Stimulated activated CD4-positive, alpha-beta T cell treated with anti-CD3 and anti-CD28 coated beads, Interleukin-1b, Interleukin-23, amount 100 ng/mL, for 48 hours (primary cell): ENCODE data around the gene RGR.
"Not testable (repeated sequence)": the region's sequence is repeated elsewhere in the genome, so short reads cannot be mapped to it uniquely, and the experiment has no call there.

Experiments used
- DNase-seq: peaks from one replicate; pipeline ENCODE4 v3.0.0-alpha.2; 2020

RGR gene

DNA sequence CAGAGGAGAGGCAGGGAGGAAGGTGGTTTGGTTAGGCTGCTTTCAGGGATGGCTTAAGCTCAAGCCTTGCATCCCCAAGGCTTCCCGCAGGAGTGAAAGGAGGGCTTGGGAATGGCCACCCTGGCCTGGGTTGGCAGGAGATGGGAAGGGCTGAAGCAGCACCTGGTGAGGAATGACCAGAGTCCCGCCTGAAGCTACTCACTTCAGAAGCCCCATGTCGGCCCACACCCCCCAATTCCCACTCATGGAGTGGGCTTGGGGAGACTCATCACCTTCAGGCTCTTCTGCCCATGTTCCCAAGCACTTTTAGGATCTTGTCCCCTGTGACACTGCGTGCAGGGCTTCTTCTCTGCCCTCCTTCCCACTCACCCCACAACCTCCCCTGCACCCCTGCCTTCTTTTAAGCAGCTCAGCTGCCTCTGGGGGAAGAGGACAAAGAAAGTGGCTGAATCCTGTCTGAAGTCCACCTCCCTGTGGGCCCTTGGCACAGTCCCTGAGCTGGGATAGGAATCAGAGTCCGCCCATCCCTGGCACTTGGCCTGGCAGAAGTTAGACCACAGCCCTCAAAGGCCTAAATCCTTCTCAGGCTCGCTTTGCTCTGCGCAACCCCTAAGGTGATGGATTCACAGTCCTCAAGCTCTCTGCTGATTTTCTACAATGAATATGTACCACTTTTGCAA lies 16.5 kb downstream of the RGR start:
- no peak for DNase-seq

DNA sequence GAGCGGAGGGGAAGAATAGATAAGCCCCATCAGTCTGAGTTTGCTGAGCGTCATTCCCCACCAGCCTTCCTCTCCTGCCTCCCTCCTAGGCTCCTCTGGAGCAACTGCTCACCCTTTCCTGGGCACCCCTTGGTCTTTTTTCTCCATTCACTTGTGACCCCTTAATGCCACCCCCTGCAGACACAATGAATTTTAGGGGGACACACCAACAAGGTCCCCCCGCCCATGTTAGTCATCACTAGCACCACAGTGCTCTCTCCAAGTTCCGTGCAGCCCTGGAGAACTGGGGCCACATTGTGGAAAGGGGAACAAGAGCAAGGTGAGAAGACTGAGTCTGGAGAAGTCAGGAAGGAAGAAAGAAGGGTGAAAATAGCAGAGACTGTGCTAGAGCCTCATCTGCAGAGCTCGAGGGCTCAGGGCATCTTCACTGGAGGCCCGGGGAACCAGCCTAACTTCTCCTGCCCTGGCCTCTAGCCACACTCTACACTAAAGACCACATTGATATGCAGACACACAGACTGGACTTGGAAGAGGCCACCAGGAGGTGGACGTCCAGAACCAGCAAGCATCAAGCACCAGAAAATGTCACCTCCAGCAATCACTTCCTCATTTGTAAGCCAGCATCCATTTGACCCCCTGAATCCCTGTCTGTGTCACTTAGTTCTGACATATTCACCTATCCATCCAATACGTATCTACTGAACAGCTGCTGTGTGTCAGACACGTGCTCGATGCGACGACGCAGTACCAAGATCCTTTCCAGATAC lies 17.5 kb downstream of the RGR start:
- DNase-seq, result no peak

DNA sequence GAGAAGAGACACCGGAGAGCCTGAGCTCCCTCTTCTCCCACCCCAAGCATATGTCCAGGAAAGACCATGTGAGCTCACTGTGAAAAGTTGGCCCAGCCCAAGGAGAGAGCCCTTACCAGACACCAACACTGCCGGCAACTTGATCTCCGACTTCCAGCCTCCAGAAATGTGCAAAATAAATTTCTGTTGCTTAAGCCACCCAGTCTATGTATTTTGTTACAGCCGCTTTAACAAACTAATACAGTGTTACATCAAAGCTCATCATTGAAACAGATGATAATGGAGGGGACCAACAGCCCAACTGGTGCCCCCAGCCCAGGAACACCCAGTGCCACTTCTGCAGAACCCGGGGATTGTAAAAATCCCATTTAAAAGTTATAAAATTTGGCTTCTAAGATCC lies 18.9 kb downstream of the RGR start:
- no peak for DNase-seq

DNA sequence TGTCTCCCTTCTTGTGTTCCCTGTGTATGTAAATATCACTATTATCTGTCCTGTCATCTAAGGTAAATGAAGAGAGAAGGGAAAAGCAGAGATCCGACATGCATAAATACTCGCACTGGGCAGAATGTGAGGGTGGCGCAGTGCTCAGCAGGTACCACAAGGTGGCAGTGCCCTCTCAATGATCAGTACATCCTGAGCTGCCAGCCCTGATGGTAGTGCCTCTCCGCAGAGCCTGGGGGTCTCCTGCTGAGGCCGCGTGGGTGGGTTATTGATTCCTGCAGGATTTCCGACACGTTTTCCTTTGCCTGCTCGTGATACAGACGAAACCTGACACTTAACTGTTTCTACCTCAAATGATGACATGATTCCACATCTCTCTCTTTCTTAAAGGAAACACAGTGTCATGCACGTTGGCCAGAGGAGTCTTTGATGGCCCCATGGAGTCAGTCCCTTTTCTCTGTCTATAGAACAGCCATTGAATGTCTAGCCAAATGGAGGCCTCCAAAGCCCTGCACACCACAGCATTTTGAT lies 19.8 kb downstream of the RGR start:
- peak; percentile 72 for DNase-seq

DNA sequence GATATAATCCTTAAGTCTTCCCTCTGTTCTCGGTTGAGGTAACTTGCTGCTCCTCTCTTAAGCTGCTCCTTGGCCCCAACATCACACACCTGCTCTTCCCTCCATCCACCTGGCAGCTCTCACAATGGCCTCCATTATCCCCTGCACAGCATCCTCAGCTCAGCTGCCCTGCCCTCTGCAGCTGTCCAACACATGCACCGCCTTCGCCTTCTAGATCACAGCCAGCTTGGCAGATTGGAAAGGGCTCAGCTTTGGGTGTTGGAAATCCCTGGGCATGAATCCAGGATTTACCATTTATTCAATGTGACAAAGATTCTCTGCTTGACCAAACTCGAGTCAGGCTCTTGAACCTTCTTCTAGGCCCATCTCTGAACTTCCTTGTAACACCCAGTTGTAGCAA lies 20.6 kb downstream of the RGR start:
- no peak for DNase-seq

DNA sequence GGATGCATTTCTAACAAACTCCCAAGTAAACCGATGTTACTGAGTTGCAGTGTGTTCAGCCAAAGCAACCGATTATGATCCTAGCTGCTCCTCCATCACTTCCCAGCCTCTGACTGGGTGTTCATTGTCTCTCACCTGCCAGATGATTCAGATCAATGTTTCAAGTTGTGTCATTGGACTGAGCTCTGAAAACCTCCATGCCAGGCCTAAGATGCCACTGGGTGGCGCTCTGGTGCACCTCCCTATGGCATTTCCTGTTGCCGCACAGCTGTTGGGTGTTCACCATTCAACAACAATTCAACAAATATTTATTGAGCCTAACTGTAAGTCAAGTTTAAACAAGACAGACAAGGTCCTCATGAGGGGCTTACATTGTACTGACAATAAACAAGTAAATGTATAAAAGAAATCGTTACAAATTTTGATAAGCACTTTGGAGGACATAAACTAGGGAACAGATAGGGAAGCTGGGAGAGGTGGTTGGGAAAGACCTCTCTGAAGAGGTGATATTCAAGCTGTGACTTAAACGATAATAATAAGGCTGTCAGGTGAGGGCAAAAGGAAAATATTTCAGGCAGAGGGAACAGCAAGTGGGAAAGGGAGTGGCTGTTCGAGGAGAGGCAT lies 22.8 kb downstream of the RGR start:
- peak; percentile 87 for DNase-seq

DNA sequence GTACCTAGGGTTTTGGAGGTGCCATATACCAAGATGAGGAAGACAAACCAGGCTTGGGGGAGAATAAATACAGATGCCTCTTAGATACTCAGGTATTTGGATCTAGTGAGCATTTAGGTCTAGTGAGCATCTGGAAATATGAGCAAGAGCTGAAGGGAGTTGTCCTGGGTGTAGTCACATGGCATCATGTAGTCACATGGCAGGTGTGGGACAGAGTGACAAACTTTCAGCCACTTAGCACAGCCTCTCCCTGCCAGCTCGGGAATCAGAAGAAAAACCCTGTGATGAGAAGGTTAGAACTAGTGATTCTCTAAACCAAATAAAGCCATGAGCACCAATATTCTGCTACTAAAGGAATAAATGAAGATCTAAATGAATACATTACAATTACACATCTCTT lies 24.3 kb downstream of the RGR start:
- no peak for DNase-seq

DNA sequence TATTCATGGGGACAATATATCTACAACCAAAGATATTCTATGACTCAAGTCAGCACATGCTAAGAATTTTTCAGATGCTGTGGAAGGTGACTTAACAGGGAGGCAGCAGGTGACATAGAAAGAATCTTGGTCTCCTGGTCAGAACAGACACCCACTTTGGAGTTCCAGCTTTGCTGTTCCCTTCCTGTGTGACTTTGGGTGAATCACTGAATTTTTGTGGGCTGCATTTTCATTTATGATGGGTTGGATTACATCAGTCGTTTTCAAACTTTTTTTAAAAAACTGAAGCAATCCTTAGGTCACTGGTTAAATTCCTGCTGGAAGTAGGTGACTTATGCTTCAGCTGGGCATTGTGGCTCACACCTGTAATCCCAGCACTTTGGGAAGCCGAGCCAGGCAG lies 24.9 kb downstream of the RGR start:
- DNase-seq, result no peak

DNA sequence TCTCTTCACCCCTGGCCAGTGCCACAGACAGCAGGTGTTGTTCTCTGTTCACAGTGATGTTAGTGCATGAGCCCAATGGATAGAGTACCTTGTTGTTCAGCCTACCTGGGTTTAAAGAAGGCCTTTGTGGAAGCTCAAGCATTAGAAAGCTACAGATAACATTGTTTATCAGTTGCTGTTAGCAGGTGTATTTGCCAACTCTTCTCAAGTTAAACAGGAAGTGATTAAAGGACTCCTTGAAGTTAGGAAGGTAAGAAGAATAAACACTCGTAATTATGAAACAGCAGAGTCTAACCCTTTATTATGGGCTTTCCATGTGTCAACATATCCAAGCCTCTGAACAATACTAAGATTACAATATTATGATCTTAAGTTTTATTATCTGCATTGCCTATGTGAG lies 25.9 kb downstream of the RGR start:
- no peak for DNase-seq

DNA sequence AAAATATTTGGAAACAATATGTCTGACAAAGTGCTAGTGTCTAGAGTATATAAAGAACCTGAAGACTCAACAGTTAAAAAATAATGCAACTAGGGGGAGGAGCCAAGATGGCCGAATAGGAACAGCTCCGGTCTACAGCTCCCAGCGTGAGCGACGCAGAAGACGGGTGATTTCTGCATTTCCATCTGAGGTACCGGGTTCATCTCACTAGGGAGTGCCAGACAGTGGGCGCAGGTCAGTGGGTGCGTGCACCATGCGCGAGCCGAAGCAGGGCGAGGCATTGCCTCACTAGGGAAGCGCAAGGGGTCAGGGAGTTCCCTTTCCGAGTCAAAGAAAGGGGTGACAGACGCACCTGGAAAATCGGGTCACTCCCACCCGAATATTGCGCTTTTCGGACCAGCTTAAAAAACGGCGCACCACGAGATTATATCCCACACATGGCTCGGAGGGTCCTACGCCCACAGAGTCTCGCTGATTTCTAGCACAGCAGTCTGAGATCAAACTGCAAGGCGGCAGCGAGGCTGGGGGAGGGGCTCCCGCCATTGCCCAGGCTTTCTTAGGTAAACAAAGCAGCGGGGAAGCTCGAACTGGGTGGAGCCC lies 35.1 kb downstream of the RGR start:
- DNase-seq, result not testable (repeated sequence)

DNA sequence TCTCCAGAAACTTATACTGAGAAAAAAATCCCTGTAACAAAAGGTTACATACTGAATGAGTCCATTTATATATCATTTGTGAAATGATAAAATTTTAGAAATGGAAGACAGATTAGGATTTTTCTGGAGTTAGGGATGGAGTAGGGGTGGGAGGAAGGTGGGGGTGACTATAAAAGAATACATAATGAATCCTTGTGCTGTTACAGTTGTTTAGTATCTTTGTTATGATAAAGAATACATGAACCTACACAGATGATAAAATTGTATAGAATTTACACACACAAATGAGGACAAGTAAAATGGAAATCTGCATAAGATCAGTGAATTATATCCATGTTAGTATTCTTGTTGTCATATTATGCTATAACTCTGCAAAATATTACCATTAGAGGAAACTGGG lies 41.8 kb downstream of the RGR start:
- DNase-seq, result no peak

DNA sequence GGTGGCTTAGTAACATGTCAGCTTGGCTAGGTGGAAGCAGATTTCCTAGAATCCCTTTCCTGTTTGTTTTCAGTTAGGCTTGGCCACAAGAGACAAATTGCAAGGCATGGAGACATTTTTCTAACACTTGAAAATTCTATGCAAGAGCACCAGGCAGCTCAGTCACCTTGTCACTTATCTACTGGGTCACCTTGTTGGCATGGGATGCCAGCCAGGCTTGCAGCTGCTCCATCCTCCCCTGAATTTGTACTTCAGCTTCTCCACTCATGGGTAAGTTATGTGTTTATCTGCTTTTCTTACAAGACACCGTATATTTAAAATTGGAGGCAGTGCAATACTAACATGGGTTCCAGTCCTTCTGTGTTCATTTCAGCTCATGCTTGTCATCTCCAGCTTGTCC lies 43.3 kb downstream of the RGR start:
- DNase-seq, result no peak

DNA sequence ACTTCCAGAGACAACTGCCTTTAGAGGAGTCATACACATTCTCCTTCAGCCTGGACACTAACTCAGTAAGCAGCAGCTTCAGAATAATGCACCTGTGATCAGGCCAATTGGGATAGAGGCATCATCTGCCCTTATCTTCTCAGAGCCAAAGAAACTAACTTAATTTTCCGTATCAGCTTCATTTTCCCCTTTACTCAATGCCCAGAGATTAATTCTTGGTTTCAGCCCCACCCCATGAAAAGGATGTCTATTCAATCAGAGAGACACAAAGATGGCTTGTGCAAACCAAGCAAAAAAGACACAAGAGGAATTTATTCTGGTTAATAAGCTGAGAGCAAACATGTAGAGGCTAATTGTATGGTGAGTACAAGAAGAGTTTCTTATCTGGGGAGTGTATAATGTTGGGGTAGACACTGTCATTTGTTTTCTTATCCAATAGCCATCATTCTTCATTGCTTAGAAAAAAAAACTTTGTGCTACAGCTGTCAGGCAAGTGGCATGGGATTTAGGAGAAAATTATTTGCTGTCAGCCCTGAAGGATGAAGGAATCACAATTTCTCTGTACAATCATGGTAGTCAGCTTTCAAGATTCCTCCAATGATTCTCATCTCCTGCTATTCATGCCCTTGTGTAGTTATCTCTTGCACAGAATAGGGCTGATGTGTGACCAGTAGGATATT lies 44.8 kb downstream of the RGR start:
- DNase-seq, result no peak

DNA sequence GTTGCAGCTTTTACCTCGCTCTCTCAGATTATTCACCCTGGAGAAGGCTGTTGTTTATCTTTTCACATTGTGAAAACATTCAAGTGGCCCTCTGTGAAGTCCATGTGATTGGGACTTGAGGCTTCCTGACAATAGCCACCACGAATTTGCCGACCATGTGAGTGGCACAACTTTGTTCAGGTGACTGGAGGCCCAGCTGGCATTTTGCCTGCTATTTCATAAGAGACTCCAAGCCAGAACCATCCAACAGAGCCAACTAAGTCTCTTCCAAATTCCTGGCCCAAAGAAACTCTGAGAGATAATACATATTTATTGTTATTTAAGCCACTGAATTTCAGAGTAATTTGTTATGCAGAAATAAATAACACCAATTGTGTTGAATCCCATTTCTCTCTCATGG lies 45.4 kb downstream of the RGR start:
- no peak for DNase-seq

DNA sequence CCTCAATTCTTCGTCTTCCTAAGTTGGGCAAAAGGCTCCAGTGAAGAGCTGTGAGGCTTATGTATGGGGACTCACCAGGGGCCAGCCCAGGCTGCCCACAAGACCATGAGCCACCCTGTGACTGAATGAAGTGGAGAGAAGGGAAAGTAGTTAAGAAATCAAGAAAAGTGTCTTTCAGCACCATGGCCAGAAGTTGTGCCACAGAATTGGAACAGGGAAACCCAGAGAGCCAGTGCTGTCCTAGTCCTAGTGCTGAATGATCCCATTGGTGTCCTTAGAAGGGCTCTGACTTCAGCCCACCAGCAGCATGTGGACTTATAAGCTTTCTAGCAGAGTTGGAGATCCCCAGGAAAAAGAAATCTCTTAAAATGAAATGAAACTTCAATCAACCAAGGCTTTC lies 46.5 kb downstream of the RGR start:
- DNase-seq, result no peak

DNA sequence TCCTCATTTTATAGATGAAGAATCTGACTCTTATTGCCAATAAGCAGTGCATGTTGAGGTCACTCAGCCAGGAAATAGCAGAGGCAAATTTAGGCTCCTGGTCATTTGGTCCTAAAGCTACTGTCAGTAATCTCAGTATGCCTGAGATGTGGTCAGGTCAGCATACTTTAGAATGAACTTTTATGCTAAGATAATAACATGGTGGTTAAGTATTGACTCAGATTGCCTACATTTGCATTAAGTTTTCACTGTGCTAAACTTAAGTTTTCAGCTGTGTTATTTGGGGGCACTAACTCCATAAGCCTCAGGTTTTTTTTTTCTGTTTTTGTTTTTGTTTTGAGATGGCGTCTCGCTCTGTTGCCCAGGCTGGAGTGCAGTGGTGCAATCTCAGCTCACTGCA lies 47.6 kb downstream of the RGR start:
- no peak for DNase-seq

DNA sequence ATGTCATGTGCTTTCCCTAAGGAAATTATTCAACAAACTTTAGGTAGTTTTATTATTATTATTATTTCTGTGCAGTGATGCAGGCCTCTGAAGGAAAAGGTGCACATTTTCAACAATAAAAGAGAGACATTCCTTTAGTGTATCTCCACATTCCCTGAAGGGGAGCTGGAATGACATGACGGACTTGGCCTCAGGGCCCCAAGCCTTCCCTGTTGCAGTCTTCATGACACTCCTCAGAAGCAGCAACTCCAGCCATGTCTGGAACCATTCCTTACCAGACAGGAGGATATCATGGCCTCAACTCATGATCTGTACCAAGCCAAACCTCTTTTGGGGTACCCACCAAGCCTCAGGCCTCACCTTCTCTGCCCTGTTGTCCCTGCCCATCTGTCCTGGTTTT lies 48.3 kb downstream of the RGR start:
- DNase-seq, result no peak

DNA sequence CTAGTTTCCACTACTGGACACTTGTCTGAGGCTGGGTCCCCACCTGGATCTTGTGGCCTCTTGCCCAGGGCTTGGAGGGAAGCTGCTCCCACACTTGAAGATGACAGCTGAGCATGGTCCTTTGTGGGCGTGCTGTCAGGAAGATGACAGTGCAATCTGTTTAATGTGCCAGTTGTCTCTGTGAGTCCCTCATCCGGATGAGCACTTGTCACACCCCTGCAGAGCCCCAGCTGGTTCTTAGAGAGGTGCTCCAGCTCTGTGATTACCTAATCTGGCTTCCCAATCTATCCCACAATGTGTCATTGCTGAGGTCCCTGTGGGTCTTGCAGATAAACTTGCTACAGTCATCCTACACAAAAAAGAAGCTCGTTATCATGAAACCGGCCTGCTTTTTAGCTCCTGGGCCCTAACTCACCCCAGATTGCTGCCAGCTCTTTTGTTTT lies 48.7 kb downstream of the RGR start:
- DNase-seq, result peak; percentile 62

DNA sequence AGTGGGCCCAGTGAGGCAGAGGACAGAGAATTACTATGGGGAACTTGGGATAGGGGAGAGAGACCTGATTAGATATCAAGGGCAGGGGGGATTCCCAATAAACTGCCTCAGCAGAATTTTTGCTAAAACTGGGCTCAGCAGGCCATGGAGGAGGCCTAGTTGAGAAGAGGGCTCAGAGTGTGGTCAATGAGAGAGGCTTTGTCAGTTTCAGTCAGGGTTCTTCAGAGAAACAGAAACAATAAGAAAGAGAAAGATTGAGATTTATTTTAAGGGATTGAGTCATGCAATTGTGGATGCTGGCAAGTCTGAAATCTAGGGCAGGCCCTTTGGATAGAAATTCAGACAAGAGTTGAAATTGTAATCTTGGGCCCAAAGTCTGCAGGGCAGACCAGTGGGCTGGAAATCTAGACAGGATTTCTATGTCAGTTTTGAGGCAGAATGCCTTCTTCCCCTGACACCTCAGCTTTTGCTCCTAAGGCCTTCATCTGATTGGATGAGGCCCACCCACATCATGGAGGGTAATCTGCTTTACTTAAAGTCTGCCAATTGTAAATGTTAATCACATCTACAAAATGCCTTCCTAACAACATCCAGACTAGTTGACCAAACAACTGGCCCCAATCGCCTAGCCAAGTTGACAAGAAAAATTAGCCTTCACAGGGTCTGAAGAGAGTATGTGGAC lies 50.1 kb downstream of the RGR start:
- DNase-seq, result no peak

DNA sequence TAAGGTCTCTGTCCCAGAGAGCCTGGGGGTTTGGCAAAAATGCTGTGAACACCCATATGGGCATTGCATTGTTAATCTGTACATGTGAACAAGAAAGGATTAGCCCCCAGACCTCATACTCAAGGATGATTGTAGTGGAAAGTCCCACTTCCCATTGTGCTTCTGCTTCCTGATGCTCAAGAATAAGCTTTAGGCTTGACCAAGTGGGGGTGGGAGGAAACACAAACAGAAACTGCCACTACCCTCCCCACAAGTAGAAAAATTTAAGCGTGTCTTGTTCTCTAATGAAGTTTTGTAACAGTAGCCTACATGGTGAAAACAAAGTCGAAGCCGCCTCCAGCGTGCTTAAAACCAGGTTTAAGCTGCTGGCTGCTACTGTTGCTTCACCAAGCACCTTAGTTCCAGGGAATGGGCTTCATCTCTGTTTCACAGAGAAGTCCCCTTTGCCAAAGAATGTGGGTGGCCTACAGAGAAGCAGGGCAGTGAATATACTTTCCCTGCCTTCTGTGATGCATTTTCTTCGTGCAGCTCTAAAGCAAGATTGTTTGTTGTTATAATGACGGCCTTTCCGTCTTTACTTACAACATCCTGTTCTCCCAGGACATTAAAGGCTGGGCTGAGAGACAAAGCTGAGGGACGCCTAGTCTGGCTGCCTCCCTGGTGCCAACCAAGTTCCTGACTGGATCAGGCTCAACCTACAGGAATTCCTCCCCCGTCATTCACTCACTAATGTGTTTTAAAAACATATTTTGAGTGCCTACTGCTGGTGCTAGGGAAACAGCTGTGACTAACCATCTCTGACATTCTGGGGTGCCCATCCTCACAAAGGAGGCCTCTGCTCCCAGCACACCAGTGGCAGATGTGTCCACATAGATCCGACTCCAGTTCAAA lies 51.5 kb downstream of the RGR start:
- no peak for DNase-seq

DNA sequence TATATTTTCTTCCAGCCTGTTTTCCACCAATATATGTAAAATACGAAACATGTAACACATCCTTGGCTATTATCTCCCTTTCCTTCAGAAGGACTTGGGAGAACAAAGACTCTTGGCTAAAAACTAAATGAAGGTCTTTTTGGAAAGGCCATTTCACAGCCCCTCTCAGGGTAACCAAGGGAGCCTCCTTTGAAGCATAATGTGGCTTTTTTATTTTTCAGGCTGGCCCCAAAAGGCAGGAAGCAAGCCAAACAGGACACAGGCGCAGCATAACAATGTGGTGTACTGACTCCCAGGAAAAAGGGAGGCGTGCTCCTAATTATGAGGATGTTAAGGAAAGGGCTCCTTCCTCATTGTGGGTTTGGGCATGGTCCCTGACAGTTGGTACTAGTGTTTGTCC lies 53.2 kb downstream of the RGR start:
- DNase-seq, result no peak
